ENCODE data around the gene LIPC.

LIPC gene

GRCh38 chr15:58466566-58466965, 34.8 kb downstream of the LIPC start:
- DNase-seq (ENCODE audit: low read depth in 1 of 2, low spot score in 1 of 2) = no peak
- TF ChIP-seq JUND (IDR thresholded peaks at IDR 0.05; ENCODE audit: low read depth) = no peak
- in situ Hi-C loops (cut with HindIII; ENCODE audit: low pct_unique_long_range_greater_than_20kb, low sequenced_read_pairs) = no loop called here

- TF ChIP-seq JUND (IDR thresholded peaks at IDR 0.05; ENCODE audit: low read depth) = no peak
- no peak for DNase-seq (ENCODE audit: low read depth in 1 of 2, low spot score in 1 of 2)
- in situ Hi-C loops (cut with HindIII; ENCODE audit: low pct_unique_long_range_greater_than_20kb, low sequenced_read_pairs) = no loop called here
Observed at GRCh38 chr15:58467121-58467721, 35.4 kb downstream of the LIPC start.

- DNase-seq (ENCODE audit: low read depth in 1 of 2, low spot score in 1 of 2) = no peak
- no peak for TF ChIP-seq JUND (IDR thresholded peaks at IDR 0.05; ENCODE audit: low read depth)
- in situ Hi-C loops (cut with HindIII; ENCODE audit: low pct_unique_long_range_greater_than_20kb, low sequenced_read_pairs) = no loop called here
Observed at GRCh38 chr15:58467722-58468423, 36.1 kb downstream of the LIPC start.

- no peak for TF ChIP-seq JUND (IDR thresholded peaks at IDR 0.05; ENCODE audit: low read depth)
- in situ Hi-C loops (cut with HindIII; ENCODE audit: low pct_unique_long_range_greater_than_20kb, low sequenced_read_pairs) = no loop called here
- DNase-seq (ENCODE audit: low read depth in 1 of 2, low spot score in 1 of 2) = no peak
Observed at GRCh38 chr15:58469432-58470353, 37.9 kb downstream of the LIPC start.

- TF ChIP-seq JUND (IDR thresholded peaks at IDR 0.05; ENCODE audit: low read depth) = no peak
- no peak for DNase-seq (ENCODE audit: low read depth in 1 of 2, low spot score in 1 of 2)
- in situ Hi-C loops (cut with HindIII; ENCODE audit: low pct_unique_long_range_greater_than_20kb, low sequenced_read_pairs) = no loop called here
Observed at GRCh38 chr15:58471348-58471747, 39.6 kb downstream of the LIPC start.

GRCh38 chr15:58472221-58472620, 40.4 kb downstream of the LIPC start:
- in situ Hi-C loops (cut with HindIII; ENCODE audit: low pct_unique_long_range_greater_than_20kb, low sequenced_read_pairs) = no loop called here
- DNase-seq (ENCODE audit: low read depth in 1 of 2, low spot score in 1 of 2) = no peak
- no peak for TF ChIP-seq JUND (IDR thresholded peaks at IDR 0.05; ENCODE audit: low read depth)

GRCh38 chr15:58472821-58473581, 41.2 kb downstream of the LIPC start:
- in situ Hi-C loops (cut with HindIII; ENCODE audit: low pct_unique_long_range_greater_than_20kb, low sequenced_read_pairs) = no loop called here
- DNase-seq (ENCODE audit: low read depth in 1 of 2, low spot score in 1 of 2) = no peak
- TF ChIP-seq JUND (IDR thresholded peaks at IDR 0.05; ENCODE audit: low read depth) = no peak

- in situ Hi-C loops (cut with HindIII; ENCODE audit: low pct_unique_long_range_greater_than_20kb, low sequenced_read_pairs) = no loop called here
- no peak for DNase-seq (ENCODE audit: low read depth in 1 of 2, low spot score in 1 of 2)
- TF ChIP-seq JUND (IDR thresholded peaks at IDR 0.05; ENCODE audit: low read depth) = no peak
Observed at GRCh38 chr15:58473724-58474123, 41.9 kb downstream of the LIPC start.

GRCh38 chr15:58474741-58475323, 43.0 kb downstream of the LIPC start:
- TF ChIP-seq JUND (IDR thresholded peaks at IDR 0.05; ENCODE audit: low read depth) = no peak
- no peak for DNase-seq (ENCODE audit: low read depth in 1 of 2, low spot score in 1 of 2)
- in situ Hi-C loops (cut with HindIII; ENCODE audit: low pct_unique_long_range_greater_than_20kb, low sequenced_read_pairs) = no loop called here

- in situ Hi-C loops (cut with HindIII; ENCODE audit: low pct_unique_long_range_greater_than_20kb, low sequenced_read_pairs) = no loop called here
- TF ChIP-seq JUND (IDR thresholded peaks at IDR 0.05; ENCODE audit: low read depth) = no peak
- no peak for DNase-seq (ENCODE audit: low read depth in 1 of 2, low spot score in 1 of 2)
Observed at GRCh38 chr15:58475573-58476524, 44.1 kb downstream of the LIPC start.

- in situ Hi-C loops (cut with HindIII; ENCODE audit: low pct_unique_long_range_greater_than_20kb, low sequenced_read_pairs) = no loop called here
- TF ChIP-seq JUND (IDR thresholded peaks at IDR 0.05; ENCODE audit: low read depth) = no peak
- DNase-seq (ENCODE audit: low read depth in 1 of 2, low spot score in 1 of 2) = no peak
Observed at GRCh38 chr15:58476525-58477162, 44.9 kb downstream of the LIPC start.

Data from T47D (cell line).